ENCODE data around the gene ADAM17.
"Not testable (repeated sequence)": the region's sequence is repeated elsewhere in the genome, so short reads cannot be mapped to it uniquely, and the experiment has no call there.

ADAM17 gene

DNA sequence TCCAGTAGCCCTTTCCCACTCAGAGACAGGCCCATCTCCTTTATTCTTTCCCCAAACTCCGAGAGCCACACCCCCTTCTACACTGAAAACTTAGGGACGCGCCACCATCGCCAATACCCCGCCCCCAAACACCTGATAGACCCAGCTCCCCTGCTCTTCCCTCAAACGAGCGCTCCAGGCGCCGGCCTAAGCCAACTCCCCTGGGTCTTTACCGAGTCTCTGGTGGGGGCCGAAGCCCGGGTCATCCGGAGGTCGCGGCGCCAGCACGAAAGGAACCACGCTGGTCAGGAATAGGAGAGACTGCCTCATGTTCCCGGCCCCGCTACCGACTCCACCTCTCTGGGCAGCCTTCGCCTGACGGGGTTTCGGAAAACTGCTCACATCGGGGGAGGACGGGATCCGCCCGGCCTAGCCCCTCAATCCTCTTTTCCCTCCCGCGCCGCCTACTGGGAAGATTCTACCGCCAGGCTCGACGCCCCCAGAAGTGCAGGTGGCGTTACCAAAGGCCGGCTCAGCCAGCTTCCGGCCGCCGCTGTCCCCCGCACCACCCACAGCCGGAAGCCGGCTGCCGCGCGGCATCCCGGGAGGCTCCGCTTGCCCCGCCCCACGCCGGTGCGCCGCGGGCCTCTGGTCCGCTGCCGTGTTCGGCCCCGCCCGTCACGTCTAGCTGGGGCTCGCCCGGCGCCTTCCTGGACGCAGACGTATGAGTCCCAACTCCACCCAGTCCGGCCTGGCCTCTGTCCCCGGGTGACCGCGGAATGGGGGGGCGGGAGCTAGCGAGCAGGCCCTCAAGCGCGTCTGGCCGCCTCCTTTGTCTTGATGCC lies at the start of gene ADAM17:
Gene ADAM17, minus strand, starts transcription at position 534 of the 824 bp plus-strand sequence. Its CDS starts 225 bp downstream, at position 309.
- DNase-seq = peak; percentile 99

- no peak for DNase-seq
Observed at GRCh38 chr2:9602412-9602811, 46.8 kb upstream of the ADAM17 start.

- DNase-seq = no peak
Observed at GRCh38 chr2:9601397-9601796, 45.8 kb upstream of the ADAM17 start.

DNA sequence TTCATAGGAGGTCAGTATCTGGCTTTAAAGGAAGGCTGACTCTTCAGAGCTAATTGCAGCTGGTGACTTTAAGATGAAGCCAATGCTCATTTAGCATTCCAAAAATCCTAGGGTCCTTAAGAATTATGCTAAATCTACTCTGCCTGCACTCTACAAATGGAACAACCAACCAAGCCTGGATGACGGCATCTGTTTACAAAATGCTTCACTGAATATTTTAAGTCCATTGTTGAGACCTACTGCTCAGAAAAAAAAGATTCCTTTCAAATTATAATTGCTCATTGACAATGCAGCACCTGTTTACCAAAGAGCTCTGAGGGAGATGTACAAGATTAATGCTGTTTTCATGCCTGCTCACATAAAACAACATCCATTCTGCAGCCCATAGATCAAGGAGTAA lies 43.8 kb upstream of the ADAM17 start:
- DNase-seq = no peak

- no peak for DNase-seq
Observed at GRCh38 chr2:9596621-9597311, 41.1 kb upstream of the ADAM17 start.

DNA sequence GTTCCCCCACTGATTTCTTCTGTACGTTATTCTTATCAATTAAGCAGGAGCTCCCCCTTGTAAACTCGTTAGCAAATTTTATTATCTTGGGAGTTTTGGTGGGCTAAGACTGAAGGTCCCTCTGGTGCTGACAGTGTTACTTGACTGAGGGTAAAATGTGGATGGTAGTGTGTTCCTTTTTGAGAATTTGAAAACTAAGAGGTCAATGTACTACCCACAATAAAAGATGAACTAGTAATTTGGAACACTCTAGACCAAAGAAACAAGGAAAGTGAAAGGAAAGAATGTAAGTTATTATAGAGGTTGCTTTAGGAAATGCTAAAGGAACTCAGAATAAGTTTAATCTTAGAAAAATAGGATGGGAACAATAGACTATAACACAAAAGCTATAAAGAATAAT lies 40.1 kb upstream of the ADAM17 start:
- no peak for DNase-seq

DNA sequence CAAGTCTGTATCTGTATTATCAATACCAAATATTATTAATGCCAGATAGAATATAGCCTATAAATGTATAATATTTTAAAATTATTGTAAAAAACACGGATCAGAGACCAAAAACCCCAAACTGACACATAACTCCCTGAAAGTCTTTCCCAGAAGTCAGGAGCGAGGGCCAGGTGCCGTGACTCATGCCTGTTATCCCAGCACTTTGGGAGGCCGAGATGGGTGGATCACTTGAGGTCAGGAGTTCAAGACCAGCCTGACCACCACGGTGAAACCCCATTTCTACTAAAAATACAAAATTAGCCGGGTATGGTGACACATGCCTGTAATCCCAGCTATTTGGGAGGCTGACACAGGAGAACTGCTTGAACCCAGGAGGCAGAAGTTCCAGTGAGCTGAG lies 39.6 kb upstream of the ADAM17 start:
- not testable (repeated sequence) for DNase-seq

GRCh38 chr2:9594366-9595054 lies 38.9 kb upstream of the ADAM17 start:
- peak; percentile 86 for DNase-seq

- peak; percentile 29 for DNase-seq
Observed at GRCh38 chr2:9593925-9594324, 38.3 kb upstream of the ADAM17 start.

DNA sequence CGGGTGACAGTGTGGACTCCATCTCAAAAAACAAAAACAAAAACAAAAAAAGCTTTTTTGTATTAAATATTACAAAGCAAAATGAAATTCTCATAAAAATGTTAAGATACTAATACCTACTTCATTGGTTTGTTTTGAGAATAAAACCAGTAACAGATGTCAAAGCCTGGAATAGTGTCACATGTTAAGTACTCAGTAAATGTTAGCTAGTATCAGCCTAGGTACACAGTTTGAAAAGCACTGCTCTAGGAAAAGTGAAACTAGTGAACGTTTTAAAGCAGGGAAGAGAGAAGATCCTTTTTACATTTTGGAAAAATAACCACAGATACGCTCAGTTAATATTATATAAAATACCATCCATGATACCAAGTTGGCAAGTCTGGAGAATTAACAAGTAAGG lies 37.1 kb upstream of the ADAM17 start:
- no peak for DNase-seq

DNA sequence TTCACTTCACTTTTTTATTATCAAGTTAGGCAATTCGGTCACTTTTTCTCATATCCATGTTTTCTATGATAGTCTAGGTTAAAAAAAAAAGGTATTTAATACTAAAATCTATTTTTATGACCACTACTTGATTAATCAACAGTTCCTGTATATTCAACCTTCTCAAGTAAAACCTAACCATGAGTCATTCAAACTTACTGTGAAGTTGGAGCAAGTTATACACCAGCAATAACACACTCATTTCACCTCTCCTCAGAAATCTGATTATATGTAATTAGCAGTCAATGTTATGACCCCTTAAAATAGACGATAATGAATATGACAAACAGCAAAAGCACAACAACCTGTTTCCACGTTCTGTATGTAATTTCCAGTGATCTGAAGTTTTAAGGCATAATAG lies 35.0 kb upstream of the ADAM17 start:
- no peak for DNase-seq

- DNase-seq = no peak
Observed at GRCh38 chr2:9586465-9586864, 30.8 kb upstream of the ADAM17 start.

GRCh38 chr2:9585486-9585885 lies 29.9 kb upstream of the ADAM17 start:
- DNase-seq = no peak

DNA sequence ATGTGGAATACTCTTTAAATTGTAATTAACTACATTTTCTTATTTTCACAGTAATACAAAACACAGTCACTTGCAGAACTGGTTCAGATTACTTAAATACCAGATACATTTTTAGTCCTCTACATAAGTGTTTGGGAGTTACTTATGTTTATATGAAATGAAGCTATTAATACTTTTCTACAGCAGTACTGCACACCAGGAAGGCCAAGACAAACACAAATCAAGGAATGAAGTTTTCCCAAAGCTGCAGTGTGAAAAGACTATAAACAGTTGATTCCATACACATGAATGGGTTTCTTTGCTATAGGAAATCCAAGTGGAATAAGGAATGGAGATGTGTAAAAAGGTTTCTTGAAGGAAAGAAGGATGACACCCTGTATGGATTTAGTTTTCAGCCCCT lies 29.3 kb upstream of the ADAM17 start:
- not testable (repeated sequence) for DNase-seq

- no peak for DNase-seq
Observed at GRCh38 chr2:9582624-9583023, 27.0 kb upstream of the ADAM17 start.

DNA sequence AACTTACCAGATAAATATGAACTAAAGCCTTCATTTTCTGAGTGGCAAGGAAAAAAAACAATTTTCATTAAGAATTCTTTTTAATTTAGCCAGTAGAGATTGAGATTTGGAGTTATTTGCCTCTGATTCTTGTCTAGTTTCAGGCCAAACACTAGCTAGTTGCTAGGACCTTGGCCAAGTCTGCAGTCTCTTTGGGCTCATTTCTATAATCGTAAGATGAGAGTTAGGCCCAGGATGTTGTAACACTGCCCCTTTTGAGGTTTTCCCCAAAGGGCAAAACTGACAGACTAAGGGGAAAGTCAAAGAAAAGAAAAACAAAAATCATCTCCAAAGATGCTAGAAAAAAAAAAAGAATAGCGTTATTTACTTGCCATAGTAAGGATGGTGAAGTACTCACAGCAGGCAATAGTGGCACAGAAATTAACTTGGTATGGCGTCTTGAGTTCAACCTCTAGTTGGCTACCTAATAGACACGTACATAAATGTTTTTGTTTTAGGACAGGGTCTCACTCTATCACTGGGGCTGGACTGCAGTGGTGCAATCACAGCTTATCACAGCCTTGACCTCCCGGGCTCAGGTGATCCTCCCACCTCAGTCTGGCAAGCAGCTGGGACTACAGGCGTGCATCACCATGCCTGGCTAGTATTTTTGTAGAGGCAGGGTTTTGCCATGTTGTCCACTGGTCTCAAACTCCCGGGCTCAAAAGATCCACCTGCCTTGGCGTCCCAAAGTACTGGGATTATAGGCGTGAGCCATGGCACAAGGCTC lies 23.0 kb upstream of the ADAM17 start:
- no peak for DNase-seq

- no peak for DNase-seq
Observed at GRCh38 chr2:9574331-9574730, 18.7 kb upstream of the ADAM17 start.

DNA sequence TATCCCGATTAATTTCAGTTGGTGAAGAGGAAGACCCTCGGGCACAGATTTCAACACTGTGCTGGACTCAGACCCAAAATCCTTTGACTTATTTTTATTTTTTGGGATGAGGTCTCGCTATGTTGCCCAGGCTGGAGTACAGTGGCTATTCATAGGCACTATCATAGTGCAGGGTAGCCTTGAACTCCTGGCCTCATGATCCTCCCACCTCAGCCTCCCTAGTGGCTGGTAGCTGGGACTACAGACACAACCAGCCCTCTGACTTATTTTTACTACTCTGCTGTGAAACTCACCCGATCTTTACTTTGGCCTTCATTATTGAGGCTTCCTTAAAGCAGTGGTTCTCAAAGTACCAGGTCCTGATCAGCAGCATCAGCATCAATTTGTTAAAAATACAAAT lies 18.2 kb upstream of the ADAM17 start:
- DNase-seq = no peak

- DNase-seq = no peak
Observed at GRCh38 chr2:9573013-9573720, 17.5 kb upstream of the ADAM17 start.

DNA sequence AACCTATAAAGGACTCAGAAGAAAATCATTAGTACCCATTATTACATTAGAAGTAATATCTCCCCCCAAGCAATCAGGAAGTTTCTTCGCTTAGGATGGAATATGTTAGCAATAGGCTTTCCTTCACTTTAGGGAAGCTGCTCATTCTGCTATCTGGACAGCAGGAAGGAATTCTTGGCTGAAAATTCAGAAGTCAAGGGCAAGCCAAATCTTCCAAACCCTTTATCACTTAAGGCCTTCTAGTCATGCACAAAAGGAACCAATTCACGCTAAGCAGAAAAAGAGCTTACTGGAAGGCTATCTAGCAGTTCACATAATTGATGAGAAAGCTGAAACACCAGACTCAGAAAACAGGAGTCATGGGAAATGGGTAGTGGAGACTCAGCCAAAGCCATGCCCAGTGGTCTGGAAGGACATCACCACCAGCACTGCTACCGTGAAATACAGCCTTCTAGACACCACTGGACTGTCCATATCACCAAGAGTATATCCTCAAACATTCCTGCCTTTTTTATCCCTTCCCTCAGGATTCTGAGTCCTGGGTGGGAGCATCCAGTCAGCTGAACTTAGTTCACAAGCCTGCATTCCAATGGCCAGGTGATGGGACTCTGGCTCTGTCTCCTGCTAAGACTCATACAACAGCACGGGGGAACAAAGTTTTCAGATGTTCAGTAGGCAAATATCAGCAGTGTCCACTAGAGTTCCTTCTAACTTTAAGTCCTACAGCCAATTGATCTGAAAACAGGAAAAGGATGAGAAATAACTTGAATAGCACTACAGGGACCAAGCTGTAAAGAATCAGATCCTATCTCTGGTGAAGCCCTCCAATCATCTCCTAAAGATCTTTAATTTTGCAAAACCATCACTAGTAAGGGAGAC lies 14.8 kb upstream of the ADAM17 start:
- no peak for DNase-seq

DNA sequence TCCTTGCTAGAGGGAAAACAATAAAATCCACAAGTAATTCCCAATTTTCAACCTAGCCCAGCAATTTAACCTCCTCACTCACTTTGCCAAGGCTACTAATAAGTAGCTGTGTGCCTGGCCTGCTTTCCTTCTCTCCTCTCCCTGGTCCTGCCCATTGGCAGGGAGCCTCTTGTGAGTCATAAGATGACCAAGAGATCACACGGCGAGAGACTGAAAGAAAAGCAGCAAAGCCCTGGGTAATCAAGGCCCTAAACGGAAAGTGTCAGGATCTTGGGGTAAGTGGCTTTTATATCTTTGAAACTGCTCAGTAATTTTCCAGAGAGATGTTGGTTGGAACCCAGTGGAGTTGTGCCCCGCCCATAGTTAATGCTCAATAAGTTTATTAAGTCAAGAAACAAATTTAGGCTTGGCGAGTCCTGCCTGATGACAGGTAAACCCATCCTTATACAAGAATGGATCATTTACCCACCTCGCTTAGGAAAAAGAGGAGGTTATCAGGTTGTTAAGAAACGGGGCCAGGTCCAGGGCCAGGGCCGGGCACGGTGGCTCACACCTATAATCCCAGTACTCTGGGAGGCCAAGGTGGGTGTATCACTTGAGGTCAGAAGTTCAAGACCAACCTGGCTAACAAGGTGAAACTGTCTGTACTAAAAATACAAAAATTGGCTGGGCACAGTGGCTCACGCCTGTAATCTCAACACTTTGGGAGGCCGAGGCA lies 10.0 kb upstream of the ADAM17 start:
- DNase-seq = peak; percentile 88

Measured in suppressor macrophage treated with lipopolysaccharide for 4 hours (primary cell).